22Rv1 (cell line): ENCODE data around the gene BTBD19.

ENCODE experiments used
- H3K27ac ChIP-seq: fragments of 450-650 bp; 2 replicates; pipeline ENCODE4 v1.5.1; 2017
- ZFX ChIP-seq: fragments of 450-650 bp; IDR thresholded peaks from 2 replicates; pipeline ENCODE4 v1.6.1; 2017; ENCODE audit warnings: antibody characterized with exemption, borderline replicate concordance
- TF ChIP-seq, protein P1 (sequence below): fragments of 450-650 bp; IDR thresholded peaks from 2 replicates; pipeline ENCODE4 v1.5.1; 2017; ENCODE audit warnings: mild to moderate bottlenecking

The BTBD19 gene

GRCh38 chr1:44839576-44839975 lies 31.3 kb downstream of the BTBD19 start:
- H3K27ac ChIP-seq = no peak overlapping the region
- TF ChIP-seq, protein P1, sequence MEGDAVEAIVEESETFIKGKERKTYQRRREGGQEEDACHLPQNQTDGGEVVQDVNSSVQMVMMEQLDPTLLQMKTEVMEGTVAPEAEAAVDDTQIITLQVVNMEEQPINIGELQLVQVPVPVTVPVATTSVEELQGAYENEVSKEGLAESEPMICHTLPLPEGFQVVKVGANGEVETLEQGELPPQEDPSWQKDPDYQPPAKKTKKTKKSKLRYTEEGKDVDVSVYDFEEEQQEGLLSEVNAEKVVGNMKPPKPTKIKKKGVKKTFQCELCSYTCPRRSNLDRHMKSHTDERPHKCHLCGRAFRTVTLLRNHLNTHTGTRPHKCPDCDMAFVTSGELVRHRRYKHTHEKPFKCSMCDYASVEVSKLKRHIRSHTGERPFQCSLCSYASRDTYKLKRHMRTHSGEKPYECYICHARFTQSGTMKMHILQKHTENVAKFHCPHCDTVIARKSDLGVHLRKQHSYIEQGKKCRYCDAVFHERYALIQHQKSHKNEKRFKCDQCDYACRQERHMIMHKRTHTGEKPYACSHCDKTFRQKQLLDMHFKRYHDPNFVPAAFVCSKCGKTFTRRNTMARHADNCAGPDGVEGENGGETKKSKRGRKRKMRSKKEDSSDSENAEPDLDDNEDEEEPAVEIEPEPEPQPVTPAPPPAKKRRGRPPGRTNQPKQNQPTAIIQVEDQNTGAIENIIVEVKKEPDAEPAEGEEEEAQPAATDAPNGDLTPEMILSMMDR = no peak
- no peak for TF ChIP-seq ZFX

- no peak overlapping the region for H3K27ac ChIP-seq
- TF ChIP-seq, protein P1 = no peak
- no peak for TF ChIP-seq ZFX
These were observed 34.2 kb downstream of the BTBD19 start for GRCh38 chr1:44842486-44842861.

- TF ChIP-seq, protein P1 = no peak
- TF ChIP-seq ZFX = no peak
- H3K27ac ChIP-seq = no peak within 1 kb of the TSS
These were observed 34.7 kb downstream of the BTBD19 start, which contains the start of gene PTCH2 for GRCh38 chr1:44842862-44843655. PTCH2 (minus strand) TSS chr1:44843253; CDS start chr1:44842932, 321 bp downstream.

- TF ChIP-seq, protein P1 = no peak
- no peak for TF ChIP-seq ZFX
- no peak overlapping the region for H3K27ac ChIP-seq
These were observed 38.7 kb downstream of the BTBD19 start for GRCh38 chr1:44846985-44847384.

GRCh38 chr1:44847845-44848244 lies 39.5 kb downstream of the BTBD19 start:
- TF ChIP-seq, protein P1 = no peak
- TF ChIP-seq ZFX = no peak
- no peak overlapping the region for H3K27ac ChIP-seq

DNA sequence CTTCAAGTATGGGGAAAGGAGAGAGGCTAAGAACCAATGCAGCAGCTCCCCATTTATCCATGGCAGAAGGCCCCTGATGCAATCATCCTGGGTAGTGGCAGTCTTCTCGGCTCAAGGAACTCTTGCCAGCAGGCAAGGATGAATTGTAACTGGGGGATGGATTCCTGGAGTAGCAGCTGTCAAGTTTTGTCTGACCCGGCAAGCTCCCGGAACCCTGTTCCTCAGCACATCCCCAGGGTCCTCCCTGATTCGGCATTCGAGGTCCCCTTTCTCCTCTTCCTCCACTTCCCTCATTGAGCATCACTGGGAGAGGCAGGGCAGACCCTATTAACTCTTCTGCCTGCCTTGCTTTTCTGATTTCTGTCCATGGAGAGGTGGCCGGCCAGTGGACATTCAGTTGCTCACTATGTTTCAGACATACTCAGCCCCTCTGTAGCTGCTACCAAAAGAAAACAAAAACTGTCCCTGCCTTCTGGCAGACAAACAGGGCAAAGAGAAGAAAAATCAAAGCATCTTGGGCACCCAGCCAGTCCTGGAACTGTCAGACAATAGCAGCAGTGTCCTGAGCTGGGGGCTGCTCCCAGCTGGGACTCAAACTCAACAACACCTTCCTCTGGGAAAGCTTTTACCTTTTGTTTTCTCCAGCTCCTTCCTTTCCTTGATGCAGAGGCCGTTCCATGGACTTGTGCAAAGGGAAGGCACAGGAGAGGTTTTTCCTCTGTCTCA lies 40.3 kb downstream of the BTBD19 start:
- no peak for TF ChIP-seq ZFX

DNA sequence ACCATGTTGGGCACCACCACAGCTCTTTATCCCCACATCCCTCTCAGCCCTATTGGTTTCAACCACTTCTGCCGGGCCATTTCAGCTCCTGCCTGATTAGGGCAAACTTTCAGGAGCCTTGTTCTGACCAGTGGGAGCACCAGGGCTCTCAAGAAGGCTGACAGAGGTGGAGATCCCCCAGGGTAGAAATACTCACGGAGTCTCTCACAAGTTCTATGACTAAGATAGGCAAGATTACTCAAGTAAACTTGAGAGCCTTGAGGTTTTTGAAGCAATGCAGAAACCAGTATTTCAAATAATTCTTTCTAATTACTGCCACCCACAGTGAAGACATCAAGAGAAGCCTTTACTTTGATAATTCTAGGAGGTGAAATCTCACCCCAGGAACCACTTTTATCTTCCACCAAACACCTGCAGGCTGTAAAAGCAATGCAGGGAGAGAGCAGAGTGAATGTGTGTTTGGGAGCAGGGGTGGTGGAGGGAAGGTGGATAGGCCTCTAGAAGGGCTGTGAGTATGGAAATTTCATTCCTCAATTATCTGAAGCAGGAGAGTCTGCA lies 41.3 kb downstream of the BTBD19 start:
- no peak overlapping the region for H3K27ac ChIP-seq
- TF ChIP-seq ZFX = no peak
- TF ChIP-seq, protein P1 = no peak

More for the DNA sequence above, 40.3 kb downstream of the BTBD19 start:
- H3K27ac ChIP-seq = no peak overlapping the region
